ENCODE measurements around the gene PHC3.

PHC3 gene

DNA sequence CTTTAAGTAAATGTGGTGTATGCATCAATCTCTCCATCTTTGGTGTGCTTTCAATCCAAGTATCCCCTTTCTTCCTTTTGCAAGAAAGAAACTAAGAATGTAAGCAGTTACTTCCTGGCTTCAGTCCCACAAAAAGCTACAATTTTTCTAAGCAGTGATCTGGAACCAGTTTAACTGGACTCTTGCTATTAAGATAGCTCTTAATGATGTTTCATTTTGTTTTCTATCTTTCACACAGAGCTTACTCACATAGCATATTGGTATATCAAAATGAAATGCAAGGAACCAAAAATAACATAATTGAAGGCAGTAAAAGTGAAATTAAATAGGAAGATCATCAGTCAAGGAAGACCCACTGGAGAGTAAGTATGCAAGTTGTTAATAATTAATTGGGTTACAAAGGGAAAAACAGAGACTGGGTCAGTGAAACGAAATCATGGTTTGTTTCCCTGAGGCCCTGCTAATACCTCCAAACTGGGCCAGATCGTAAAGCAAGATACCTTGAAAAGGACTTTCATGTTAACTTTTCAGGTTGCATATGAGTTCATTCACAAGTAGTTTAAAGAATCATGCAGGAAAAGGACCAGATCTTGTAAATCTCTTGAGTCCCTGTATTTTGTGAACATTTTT is 101.9 kb downstream of the PHC3 start:
- peak; percentile 8 for DNase-seq (ENCODE audit: low read depth, low spot score)

DNA sequence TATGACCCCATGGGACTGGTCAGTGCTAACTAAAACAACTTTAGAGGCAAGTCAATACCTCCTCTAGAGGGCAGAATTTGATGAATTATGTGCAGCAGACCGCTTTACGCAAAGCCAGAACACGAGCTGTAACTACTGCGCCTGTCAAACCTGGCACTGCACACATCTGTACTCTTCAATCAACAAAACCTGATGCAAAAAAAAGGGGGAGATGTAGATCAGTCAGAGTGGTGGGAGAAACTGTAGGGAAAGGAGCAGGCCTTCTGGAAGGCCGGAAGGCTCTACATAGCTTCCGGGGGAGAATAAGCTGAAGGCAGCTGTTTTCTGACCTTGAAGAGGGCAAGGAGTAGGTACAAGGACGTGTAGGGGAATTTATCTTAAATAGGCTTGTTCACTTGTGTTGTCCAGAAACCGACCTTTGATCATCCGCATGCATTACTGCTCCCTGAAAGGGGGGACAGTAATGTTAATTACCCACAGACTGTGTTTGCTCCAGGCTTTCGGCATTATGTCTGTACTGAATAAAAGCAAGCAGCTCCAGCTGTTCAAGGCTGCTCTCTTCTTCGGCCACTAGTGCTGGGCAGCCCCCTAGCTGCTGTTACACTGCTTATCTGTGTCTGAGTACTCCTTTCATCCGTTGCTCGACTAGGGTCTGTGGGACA is 102.8 kb downstream of the PHC3 start:
- DNase-seq (ENCODE audit: low read depth, low spot score) = no peak

DNA sequence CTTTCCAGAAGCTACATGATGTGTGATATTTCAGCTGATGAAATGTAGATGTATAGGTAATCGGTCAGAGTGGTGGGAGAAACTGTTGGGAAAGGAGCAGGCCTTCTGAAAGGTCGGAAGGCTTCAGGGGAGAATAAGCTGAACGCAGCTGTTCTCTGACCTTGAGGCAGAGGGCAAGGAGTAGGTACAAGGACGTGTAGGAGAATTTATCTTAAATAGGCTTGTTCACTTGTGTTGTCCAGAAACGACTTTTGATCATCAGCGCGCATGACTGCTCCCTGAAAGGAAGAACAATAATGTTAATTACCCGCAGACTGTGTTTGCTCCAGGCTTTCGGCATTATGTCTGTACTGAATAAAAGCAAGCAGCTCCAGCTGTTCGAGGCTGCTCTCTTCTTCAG is 104.2 kb downstream of the PHC3 start:
- DNase-seq (ENCODE audit: low read depth, low spot score) = no peak

DNA sequence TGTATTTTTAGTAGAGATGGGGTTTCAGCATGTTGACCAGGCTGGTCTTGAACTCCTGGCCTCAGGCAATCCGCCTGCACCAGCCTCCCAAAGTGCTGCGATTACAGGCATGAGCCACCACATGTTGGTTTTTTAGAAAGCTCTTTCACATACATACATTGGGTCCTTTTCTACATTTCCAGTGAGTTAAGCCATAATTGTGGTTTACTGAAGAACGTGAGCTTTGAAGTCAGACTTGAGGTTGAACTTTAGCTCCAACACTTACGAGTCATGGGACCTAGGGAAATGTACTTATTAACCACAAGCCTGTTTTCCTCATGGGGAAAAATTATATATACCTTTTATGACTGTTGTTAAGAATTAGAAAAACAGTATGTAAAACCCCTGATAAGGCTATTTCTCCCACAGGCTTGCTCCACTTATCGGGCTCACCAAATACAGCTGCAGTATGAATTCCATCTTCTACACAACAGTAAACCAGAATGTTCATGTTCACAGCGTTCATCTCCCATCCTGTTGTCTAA is 104.8 kb downstream of the PHC3 start:
- DNase-seq (ENCODE audit: low read depth, low spot score) = peak; percentile 18

DNA sequence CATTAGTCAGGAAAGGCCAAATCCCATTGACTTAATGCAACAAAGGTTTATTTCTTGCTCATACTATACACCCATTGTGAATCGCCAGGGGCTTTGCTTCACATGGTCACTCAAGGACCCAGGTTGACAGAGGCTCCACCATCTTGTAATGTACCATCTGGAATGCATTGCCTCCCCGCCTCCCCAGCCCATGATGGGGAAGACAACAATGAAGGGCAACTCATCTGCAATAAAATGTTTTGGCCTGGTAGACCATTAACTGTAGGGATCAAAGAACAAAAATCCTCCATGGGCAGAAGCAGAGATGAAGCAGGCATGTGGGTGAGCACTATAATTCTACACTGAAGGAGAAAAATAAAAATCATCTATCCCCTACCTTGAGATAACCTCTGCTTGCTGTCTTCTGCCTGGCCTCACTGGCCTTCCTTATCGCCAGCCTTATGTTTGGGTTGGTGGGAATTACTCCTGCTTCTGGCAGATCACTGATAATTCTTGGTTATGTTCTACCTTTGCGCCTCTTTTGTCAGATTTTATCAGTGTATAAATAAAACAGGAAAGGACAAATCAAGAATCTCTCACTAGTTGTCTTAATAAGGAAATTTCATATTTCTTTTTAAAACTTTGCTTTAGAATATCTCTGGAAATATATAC is 106.0 kb downstream of the PHC3 start:
- DNase-seq (ENCODE audit: low read depth, low spot score) = no peak

DNA sequence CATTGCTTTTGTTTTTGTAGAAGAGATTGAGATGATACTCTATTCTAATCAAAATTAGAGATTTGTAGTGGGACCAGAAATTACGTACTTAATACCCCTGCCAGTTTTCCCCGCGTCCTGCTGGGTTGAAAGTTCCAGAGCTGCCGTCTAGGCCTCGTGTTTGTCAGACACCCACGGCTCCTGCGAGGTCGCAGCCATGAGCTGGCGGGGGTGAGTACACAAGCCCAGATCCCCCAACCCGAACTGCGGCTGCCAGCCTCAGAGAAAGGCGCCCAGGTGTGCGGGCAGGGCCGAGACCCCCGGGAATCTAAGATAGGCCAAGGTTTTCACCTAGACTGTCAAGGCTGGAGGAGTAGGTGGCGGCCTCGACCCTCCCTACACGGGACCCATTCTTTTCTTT is 117.4 kb downstream of the PHC3 start:
- no peak for DNase-seq (ENCODE audit: low read depth, low spot score)

DNA sequence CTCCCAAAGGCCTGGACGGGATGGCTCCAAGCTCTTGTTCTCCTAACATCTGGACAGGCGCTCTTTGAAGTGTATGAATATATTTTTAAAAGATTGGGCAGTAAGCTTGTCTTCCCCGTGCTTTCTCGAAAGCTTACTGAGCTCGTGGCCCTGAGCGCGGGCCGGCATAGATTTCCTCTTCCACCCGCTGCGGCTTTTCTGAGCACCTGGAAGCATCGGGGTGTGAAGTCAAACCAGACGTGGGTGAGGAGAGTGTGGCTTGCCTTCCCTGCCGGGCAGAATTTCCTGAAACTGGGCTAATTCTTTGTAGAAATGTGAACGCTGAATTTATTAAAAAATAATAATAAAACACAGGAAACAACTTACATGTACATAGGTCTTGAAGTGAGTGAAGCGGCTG is 117.8 kb downstream of the PHC3 start:
- DNase-seq (ENCODE audit: low read depth, low spot score) = no peak

DNA sequence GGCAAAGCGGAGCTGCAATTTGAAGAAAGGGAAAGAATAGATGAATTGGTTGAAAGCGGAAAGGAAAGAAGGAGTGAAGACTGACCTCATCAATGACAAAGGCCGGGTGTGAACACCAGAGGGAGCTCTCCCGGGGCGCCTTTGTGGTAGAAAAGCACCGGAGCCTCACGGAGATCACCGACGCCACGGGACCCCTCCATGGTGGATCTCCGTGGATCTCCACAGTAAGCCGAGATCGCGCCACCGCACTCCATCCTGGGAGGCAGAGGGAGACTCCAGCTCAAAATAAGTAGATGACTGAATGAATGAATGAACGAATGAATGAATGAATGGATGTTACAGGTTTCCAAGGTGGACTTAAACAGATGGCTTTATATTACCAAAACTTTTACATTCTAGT is 118.8 kb downstream of the PHC3 start:
- no peak for DNase-seq (ENCODE audit: low read depth, low spot score)

DNA sequence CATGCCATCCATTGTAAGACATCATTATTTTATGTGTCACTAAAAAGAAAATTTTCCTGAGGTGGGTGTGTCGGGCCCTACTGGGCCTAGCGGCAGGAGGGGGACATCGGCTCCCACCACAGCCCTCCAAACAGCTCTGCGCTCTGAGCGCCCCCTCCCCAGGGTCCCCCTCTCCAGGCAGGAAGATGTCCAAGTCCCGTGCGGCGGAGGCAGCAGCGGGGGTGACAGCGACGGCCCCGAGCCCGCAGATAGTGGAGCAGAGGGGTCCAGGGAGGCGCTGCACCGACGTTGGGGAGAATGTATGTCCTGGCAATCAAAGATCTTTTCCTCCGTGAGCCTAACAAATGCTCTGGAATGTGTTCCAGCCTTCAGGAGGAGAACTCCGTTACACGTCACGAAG is 119.5 kb downstream of the PHC3 start:
- DNase-seq (ENCODE audit: low read depth, low spot score) = no peak

DNA sequence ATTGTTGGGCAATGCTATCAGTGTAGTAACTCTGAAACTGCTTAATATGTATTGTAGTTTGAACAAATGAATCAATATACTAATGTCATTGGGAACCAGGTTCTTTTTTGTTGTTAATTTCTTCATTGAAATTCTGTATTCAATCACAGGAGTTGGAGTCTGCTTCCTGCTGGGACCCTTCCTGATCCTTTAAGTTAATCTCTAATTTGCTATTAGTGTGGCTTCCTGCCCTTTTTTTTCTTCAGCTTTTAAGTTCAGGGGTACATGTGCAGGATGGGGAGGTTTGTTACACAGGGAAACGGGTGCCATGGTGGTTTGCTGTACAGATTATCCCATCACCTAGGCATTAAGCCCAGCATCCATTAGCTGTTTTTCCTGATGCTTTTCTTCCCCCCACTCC is 122.1 kb downstream of the PHC3 start:
- DNase-seq (ENCODE audit: low read depth, low spot score) = no peak

DNA sequence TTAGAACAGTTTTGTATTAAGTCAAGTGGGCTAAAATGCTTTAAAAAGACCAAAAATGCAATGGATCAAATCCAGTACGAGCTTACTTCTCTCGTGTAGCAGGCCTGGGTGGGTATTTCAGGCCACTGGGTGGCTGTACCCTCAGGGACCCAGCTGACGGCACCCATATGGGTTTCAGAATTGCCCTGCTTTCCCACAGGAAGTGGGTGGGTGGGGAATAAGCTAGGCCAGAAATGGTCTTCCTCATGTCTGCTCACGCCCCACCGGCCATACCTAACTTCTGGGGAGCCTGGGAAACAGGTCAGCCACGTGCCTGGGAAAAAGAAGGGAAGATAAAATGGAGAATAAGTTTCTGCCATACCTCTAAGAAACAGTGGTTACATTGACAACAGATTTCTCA is 123.4 kb downstream of the PHC3 start:
- DNase-seq (ENCODE audit: low read depth, low spot score) = no peak

DNA sequence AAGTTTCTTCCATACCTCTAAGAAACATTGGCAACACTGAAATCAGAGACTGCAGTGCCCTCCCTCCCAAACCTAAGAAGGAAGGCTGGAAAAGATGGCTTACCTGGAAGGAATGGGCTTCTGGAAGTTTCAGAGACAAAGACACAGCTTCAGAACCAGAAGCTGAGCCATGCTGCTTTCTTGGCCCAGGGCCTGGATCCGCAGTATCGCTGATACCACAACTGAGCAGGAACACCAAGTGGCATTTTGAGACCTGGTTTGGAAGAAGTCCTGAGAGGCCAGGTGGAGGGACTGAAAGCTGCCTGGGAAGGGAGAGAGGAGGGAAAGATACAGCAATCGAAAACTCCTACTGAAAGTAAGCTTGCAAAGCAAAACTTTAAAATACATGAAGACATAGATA is 124.0 kb downstream of the PHC3 start:
- DNase-seq (ENCODE audit: low read depth, low spot score) = no peak

DNA sequence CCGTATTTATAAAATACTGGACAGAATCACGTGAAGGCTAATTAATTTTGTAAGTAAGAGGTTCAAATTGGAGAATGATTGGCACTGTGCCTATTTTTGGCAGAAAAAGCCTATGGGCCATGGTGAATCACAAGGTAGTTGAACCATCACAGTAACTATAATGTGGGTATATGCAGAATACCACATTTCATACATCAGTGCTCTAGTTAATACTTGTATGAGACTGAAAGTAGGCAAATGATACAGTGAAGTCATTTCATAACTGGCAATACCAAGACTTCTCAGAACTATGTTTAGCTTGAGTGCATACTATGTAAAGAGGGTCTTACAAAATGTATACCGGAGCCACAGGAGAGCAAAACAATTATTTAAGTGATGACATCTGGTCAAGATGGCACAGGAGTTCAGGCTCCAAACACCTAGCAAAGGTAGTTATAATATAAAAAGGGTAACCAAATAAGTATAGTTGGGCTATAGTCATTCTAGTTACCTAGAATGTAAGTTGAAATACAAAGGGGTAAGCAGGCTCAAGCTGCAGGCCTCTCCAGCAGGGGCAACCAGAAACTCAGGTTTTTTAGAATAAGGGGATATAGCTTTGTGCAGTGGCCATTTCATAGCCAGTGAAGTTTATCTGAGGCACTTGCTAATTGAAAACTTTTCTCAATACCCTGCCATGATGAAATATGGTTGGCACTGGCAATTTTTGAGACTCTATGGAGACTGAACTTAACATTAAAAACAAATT is 124.7 kb downstream of the PHC3 start:
- DNase-seq (ENCODE audit: low read depth, low spot score) = no peak

DNA sequence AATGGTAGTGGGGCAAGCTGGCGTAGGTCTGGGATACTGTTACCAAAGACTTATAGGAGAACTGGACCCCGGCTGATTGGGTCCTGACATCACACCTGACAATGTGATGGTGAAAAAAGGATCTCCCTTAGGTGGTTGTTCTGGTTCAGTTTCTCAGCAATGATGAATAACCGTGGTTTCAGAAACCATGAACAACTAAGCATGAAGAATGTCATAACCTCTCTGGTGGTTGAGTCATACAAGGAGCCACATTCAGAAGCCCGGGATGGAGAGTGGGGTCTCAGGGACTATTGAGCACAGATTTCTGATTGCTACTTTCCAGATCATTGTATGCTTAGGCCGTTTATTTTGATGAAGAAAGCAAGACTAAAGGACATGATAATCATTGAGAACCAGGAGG is 126.3 kb downstream of the PHC3 start:
- DNase-seq (ENCODE audit: low read depth, low spot score) = peak; percentile 48

DNA sequence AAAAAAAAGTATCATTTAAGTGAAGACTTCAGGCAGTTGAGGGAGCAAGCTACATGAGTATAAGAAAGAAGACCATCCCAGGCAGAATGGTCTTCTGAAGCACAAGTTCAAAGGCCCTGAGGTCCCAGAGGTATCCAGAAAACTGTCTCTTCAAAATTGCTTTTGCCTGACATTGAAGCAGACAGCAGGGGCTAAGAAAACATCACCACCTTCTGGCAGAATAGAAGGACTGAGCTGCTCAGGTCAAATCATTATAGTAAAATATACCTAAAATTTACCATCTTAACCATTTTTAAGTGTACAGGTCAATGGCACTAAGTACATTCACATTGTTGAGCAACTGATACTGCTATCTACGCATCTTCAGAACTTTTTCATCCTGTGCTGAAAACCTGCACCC is 127.3 kb downstream of the PHC3 start:
- no peak for DNase-seq (ENCODE audit: low read depth, low spot score)

DNA sequence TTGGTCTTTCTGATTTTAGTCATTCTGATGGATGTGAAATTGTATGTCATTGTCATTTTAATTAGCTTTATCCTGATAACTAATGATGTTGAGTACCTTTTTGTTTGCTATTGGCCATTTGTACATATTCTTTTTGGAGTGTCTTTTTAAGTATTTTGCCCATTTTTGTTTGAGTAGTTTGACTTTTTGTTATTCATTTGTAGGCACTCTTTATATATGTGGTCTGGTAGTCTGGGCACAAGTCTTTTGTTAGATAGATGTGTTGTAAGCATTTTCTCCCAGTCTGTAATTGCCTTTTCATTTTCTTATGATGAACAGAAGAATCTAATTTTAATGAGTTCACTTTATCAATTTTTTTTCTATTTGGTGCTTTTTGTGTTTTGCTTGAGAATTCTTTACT is 129.1 kb downstream of the PHC3 start:
- DNase-seq (ENCODE audit: low read depth, low spot score) = no peak

DNA sequence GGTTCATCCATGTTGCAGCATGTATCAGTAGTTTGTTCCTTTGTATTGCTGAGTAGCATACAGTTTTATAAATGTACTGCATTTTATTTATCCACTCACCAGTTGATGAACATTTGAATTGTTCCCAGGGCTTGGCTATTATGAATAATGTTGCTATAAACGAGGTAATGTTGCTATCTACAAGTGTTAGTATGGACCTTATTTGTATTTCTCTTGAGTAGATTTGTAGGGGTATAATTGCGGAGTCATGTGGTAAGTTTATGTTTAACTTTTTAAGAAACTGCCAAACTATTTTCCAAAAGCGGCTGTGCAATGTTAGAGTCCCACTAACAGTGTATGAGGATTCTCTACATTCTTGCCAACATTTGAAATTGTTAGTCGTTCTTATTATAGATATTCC is 130.8 kb downstream of the PHC3 start:
- DNase-seq (ENCODE audit: low read depth, low spot score) = no peak

DNA sequence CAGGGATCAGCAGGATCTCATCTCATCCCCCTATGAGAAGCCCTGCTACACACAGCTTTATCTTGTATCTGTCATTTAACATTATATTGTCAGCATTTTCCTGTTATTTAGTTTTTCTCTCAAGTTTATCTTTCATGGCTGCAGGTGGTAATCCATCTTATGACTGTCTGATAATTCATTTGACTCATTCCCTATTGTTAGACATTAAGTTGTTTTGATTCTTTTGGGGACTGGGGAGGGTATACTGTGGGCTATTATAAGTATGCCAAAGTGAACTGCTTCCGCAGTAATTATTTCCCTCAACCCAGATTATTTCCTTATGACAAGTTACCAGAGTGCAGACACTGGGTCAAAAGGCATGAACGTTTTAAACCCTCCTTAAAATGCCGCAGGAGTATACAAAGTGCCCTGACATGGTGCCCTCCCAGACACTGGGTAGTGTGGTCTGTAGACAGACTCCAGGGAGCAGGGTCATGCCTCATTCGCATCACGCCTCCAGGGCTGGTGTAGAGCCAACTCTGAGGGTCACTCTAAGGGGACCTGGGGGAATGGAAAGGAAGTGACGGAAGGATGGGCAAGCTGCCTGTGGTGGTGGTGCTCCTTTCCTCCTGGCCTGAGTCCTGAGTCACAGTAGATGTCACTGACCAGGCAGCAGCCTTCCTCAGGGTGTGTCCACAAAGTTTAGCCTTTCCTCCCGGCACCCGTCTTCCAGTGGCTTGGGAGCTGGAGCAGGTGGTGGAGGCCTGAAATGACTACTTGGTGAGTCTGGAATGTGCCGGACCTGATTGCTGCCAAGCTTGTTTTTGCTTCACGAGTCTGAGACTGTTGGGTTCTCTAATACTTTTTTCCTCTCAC is 132.2 kb downstream of the PHC3 start:
- DNase-seq (ENCODE audit: low read depth, low spot score) = peak; percentile 15

DNA sequence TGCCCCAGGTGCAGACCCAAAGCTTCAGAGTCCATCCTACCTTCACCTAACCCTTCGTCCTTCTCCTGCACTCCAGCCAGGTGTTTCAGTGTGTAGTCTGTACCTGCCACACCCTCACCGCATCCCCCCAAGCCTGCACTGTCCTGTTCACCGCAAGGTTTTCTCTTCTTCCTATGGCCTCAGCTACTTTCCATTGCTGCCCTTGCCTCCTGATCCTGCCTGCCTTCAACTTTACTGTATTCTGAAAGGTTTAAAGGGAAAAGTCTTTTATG is 134.5 kb downstream of the PHC3 start:
- DNase-seq (ENCODE audit: low read depth, low spot score) = no peak

DNA sequence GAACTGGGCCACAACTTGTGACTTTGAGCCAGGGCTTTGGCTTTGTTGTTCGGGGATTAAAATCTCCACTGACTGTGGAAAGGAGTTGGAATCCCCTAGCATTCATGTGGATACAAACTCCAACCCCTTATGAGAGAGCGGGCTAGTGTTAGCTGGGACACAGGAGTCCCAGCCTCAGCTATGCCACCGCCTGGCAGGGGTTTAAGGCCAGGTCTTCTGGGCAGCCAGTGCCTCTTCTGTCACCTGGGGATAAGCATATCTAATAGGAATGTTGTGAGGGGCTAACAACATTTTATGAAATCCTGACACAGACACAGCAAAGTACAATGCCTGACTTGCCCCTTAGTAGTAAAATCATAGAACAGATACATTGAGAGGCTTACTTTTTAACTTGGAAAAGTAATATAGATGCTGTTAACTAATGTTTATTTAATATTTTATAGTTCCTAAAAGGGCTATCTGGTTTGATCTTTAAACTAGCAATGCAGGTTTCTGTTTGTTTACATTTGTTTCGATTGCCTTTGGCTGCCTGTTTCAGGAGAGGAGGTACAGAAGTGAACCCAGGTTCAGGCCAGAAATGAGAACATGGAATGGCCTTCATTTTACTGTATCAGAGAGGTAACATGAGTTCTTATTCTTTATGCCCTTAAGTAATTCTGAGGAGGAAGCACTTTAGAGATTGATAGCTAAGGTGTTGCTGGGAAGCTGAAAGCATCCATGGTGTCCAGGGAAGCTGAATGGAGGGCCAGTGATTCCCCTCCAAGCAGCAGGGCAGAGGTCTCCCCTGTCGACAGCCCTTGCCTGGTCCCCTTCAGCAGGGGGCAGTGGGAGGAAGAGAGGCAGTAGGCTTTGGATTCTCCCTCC is 135.0 kb downstream of the PHC3 start:
- no peak for DNase-seq (ENCODE audit: low read depth, low spot score)

DNA sequence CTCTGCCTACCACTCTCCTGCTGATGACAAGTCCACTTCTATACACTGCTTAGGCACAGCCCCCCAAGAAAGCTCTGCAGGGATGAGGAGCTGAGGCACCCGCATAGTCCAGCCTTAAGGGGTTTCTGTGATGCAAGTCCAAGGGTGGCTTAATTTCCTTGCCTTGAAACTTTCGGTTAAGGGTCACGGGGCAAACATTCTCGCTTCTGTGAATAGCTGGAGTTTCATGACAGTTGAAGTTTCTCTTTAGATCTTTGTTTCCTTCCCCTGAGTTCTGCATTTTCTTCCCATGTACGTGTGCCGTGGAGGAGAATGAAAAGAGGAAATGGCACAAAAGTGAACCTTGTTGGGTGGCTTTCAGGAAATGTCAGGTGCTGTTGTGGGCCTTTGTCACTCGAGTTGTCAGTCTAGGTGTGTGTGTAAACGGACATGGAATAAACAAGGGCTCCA is 136.7 kb downstream of the PHC3 start:
- no peak for DNase-seq (ENCODE audit: low read depth, low spot score)

All from astrocyte of the hippocampus (primary cell).